HG03060 (cell line): ENCODE results near the gene TMEM178B.
"Not testable (repeated sequence)": the region's sequence is repeated elsewhere in the genome, so short reads cannot be mapped to it uniquely, and the experiment has no call there.

Experiments used
- ATAC-seq: cut with Tn5 transposase; IDR thresholded peaks from one replicate; pipeline ENCODE4 v1.9.1; 2021; ENCODE audit warnings: low read depth, moderate number of reproducible peaks; ENCODE audit not compliant: unreplicated experiment

The TMEM178B gene

DNA sequence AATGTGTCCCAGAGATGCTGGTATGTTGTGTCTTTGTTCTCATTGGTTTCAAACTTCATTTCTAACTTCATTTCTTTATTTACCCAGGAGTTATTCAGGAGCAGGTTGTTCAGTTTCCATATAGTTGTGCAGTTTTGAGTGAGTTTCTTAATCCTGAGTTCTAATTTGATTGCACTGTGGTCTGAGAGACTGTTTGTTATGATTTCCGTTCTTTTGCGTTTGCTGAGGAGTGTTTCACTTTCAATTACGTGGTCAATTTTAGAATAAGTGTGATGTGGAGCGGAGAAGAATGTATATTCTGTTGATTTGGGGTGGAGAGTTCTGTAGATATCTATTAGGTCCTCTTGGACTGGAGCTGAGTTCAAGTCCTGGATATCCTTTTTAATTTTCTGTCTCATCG is 103.3 kb downstream of the TMEM178B start:
- ATAC-seq: not testable (repeated sequence)

DNA sequence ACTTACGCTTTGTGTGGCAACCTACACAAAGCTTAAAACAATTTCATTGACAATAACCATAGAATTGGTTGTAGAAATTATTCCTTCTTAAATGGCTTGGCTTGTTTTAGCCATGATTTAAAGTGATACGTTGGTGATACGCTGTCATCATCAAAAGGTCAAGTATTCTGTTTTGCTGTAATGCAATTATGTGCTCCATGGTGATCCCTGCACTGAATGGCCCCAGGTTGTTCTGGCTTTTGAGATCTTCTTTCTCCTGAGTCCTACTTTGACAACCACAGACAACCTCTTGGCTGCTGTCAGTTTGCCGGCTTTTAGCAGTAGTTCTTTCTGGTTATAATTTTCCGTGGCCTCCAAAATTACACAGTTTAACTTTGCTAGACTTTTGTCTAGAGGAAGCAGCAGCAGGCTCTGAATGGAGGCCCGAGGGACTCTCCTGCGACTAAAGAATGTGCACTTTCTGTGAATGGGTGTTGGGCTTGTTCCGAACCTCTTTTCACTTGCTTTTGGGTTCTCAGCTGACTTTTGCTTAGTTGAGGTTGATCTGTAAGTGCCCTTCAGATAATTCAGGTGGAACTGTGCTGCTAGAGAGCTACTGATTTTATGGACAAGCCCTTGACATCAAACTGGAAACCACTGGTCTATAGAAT is 104.7 kb downstream of the TMEM178B start:
- no peak for ATAC-seq

DNA sequence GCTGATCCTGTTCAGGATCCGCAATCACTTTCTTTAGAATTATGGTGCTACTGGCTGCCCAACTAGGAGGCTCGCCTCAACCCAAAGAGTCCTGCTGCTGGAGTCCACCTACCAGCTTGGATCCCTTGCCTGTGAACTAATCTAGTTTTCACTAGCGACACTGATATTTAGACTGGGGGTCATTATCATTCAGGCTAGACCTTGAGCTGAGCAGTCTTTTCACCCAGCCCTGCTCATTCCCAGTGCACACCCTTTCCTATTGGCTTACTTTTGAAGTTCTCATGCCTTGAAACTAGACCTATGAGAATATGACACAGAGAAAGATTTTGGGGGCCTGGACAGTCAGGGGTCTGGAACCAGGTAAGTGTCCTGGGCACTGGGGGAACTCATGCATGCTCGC is 107.9 kb downstream of the TMEM178B start:
- no peak for ATAC-seq

DNA sequence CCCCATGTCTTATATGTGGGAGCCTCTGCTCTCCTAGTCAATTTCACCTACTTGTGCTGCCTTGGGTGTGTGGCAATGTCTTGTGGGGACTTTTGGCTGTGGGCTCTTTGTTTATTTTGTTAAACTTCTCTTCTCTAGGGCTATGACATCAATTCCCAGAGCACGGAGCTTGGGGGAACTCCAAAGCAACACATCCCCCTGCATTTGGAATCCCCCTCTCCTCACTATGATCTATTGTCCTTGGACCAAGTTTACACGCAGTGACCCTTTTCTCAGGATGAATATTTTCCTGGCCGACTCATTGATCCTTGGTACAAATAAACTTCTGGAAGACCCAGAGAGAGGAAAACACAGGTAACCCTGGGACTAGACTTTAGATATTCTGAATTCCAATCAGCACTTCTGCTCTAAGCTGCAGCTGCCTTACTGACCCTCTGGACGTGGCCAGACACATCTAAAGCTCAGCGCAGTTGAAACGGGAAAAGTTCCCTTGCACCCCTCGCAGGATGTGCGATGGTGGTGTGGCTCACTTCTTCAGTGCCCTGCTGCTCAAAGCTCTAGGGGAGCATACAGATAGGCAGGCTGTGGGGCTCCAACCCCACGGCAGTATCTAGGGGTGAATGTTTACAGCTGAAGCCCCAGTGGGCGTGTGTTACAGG is 110.8 kb downstream of the TMEM178B start:
- ATAC-seq: no peak

DNA sequence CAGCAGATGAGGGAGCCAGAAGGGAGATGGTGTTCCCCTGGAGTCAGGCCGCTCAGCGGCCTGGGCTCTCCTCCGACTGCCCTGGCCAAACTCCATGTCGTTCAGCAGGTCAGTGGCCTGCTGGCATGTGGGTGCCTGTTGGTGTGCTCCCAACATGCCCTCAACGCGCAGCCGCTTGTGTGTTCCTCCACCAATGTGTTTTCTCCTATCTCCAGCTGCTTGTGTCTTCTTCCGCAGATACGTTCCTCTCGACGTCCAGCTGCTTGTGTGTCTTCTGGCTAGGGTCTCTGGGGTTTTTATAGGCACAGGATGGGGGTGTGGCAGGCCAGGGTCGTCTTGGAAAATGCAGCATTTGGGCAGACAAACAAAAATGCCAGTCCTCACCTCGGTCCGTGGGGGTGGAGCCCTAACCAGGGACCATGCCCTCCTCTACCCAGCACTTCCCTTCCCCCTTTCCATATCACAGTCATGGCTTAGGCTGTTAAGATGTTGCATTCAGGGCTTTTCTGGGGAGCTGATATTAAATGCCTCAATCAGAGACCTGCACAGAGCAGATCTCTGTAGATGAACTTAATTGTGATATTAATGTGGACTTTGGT is 111.6 kb downstream of the TMEM178B start:
- no peak for ATAC-seq

DNA sequence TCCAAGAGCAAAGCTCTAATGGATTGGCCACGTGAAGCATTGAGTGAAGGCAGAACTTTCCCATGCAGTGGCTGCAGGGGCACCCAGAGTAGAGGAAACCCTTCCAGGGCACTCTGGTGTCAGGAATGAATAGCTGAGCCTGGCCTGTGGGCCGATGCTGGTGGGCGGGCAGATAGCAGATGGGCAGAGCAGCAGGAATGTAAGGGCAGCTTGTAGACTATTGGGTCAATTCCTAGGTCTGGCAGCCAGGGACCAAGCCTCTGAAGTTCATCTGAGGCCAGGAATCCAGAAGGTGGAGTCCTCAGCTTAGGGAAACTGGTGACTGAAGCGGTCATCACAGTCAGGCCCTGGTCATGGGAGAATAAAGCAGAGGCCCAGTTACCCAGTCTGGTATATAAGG is 115.4 kb downstream of the TMEM178B start:
- ATAC-seq: no peak

DNA sequence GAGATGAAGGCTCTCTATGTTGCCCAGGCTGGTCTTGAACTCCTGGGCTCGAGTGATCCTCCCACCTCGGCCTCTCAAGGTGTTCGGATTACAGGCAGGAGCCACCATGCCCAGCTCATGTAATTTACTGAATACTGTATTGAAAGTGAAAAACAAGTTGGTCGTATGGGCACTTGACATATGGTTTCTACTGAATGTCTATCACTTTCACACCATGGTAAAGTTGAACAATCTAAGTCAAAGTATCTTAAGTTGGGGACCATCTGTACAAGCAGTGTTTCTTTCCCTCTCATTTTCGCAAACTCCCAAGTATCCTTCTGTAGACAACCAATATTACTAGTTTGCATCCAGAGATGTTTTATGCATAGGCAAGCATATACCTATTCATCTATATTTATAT is 116.6 kb downstream of the TMEM178B start:
- no peak for ATAC-seq

DNA sequence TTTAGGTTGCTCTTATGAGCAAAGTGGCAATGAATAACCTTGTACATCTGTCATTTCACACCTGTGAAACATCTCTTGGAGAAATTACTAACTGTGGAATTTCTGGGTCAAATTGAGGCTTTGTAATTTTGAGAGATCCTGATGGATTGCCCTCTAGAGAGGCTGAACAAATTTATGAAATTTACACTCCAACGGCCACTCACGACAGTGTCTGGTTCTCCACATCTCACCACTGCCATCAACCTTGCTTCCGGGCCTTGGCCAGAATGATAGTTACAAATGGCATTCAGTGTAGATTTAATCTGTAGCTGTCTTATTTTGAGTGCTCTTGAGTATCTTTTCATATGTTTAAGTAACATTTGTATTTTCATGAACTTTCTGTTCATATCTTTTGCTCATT is 117.4 kb downstream of the TMEM178B start:
- no peak for ATAC-seq

DNA sequence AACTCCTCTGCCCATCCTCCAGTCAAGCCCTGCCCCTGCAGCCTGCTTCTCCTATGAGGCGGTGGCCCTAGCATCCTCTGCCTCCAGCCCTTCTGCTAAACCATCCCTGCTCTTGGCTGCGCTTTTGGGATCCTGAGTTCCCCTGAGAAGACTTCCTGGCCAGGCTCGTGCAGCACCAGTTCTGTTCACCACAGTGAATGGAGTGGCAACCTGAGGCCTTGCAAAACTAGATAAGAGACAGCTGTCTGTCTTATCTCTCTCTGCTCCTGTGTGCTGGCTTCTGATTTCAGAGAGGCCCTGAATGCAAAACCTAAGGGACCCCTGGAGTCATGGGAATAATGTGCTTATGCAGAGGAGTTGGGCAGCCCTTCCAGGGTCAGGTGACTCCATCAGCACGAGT is 119.2 kb downstream of the TMEM178B start:
- no peak for ATAC-seq

DNA sequence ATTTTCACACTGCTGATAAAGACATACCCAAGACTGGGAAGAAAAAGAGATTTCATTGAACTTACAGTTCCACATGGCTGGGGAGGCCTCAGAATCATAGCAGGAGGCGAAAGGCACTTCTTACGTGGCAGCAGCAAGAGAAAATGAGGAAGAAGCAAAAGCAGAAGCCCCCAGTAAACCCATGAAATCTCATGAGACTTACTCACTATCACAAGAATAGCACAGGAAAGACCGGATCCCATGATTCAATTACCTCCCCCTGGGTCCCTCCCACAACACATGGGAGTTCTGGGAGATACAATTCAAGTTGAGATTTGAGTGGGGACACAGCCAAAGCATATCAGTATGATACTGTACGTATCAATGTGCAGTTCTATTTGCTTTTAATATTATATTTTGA is 121.9 kb downstream of the TMEM178B start:
- ATAC-seq: not testable (repeated sequence)

DNA sequence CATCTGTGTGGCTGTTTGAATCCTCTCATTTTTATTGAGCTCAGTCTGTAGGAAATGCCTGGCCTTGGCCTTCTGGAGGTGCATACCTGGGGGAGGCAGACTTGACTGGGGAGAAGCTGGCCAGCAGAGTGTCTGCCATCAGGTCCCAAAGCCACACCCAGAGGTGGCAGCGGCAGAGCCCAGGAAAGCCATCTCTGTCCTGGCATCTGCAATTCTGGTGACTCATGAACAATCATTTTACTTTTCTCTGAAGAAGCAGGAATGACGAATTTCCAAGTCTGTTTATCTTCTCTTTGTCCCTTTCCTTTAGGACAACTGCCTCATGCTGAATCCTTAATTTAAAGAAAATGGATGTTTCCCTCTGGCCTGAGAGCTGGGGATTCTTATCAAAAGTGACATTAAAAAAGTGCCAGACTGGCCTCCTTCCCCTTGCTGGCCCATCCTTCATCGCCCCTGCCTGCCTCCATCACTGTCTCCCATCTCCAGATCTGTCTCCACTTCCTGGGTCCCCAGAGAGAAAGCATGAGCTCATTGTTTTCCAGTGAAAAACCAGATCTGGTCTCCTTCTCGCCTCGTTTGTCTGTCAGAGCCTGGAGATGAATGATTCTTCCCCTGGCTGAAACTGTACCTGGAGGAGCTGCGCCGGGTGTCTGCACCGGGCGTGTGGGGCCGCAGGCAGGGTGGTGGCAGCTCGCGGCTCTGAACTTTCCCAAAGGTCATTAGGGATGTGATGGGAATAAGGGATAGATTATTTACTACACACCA is 124.5 kb downstream of the TMEM178B start:
- no peak for ATAC-seq

DNA sequence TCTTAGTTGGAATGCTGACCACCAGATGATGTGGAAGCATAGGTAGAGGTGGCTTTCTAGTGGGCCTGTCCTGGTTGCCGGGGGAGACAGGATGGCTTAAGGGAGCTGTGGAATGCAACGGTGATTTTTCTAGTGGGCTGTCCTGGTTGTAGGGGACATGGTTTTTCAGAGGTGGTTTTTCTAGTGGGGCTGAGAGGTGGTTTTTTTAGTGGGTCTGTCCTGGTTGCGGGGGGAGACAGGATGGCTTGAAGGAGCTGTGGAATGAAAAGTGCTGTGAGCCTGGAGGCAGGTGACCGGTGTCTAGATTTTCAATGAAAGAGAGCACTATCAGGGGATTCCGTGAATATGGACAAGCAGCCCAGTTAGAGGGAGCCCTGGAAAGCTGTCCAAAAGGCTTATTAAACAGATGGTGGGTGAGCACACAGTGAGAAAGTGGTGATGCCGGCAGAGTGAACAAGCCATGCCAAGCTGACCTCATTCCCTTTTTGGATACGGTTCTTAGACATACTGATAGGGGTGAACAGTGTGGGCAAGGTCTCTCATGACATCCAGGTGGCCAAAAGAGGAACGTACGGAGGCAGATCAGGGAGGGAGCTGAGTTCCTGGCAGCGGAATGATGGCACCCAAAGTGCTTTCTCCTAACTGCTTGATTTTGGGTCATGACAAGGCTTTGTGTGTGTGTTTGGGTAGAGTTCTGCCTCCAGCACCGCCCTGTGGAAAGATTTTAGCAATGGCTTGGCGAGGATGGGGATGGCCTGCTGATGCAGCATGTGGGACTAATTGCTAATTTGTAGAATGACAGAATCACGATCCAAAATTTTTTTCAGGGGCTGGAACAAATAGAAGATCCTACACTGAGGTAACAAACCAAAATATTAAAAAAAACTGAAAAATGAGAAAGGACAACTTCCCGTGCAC is 126.6 kb downstream of the TMEM178B start:
- ATAC-seq: no peak

DNA sequence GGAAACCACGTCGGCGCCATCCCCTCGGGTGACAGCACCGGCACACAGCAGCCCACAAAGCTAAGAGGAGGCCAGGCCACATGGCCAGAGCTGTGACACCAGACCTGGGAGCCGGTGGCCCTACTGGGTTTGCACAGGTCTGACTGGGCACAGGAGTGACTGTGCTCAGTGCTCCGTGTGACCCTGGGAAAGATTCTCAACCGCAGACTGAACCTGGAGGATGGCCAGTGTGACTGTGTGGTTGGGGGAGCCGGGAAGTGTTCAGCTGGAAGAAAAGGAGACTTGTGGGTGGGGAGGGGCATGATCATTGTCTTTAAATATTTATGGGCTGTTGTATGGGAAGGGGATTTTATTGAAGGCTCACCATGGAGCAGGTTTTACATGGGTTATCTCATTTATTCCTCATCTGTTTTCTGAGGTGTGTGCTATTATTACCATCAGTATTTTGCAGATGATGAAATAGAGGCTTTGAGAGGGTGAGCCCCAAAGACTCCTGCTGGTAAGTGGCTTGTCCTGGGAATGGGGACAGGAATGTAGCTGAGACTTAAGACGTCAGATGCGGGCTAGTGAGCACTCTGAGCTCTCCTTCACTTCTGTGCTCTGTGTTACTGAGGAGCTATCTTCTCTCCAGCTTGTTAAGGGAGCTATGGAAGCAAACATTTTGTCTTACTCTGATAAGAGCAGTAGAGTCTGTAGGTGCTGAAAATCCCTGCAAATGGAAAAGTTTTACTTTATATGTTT is 127.5 kb downstream of the TMEM178B start:
- no peak for ATAC-seq

DNA sequence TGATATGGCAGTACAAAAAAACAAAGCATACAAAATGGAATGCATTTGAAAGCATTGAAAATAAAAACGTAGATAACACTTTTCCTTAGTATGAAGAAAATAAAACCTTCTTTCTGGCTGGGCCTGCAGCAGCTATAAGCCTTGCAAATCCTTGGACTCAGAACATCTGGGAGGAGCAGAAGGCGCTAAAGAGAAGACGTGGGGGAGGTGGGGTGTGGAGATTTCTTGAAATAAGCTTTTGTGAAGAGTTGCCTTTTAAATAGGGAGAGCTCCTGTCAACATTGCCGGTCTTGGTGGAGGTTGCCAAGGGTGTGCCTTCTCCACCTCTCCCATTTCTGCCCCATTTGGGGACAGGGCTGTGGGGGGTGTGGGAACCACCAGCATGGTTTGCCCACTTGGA is 128.7 kb downstream of the TMEM178B start:
- ATAC-seq: no peak

DNA sequence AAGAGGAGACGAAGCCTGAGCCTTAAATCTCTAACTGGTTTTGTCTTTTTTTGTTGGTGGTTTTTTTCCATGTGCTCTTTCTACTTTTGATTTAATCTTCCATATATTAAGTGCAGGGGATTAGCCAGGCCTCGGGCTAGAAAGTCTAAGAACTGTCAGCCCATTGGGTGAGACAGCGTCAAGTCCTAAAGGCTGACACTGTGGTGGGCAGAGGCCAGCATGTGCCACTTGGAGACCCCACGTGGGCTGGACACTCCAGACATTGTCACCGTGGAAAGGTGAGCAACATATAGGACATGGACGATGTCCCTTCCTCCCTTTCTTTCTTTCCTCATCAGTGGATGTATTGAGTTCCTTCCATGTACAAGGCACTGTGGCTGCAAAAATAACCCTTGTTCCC is 129.3 kb downstream of the TMEM178B start:
- ATAC-seq: no peak

DNA sequence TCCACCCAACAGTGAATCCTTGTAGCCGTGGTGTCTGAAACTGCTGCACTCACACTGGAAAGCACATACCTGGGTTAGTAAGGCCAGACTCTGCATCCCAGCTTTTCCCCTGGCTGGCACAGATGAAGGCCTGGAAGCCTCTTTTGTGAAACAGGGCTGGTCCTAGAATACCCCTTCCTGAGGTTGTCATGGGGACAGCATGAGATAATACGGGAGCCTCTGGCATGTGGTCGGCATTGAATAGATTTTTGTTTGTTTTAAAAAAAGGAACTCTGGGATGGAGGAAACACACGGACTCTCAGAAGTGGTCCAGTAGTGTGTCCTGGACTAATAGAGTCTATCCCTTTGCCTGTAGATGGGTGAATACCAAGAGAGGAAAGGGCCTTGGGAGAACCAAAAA is 129.7 kb downstream of the TMEM178B start:
- ATAC-seq: no peak

DNA sequence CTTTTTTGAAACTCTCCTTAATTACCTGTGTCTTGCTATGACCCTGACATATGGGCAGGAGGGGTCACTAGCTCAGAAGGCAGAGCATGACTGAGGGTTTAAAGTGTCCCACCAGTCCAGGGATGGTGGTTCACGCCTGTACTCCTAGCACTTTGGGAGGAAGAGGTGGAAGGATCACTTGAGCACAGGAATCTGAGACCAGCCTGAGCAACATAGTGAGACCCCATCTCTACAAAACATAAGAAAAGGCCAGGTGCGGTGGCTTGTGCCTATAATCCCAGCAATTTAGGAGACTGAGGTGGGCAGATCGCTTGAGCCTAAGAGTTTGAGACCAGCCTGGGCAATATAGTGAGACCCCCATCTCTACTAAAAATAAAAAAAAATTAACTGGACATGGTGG is 133.8 kb downstream of the TMEM178B start:
- ATAC-seq: no peak

DNA sequence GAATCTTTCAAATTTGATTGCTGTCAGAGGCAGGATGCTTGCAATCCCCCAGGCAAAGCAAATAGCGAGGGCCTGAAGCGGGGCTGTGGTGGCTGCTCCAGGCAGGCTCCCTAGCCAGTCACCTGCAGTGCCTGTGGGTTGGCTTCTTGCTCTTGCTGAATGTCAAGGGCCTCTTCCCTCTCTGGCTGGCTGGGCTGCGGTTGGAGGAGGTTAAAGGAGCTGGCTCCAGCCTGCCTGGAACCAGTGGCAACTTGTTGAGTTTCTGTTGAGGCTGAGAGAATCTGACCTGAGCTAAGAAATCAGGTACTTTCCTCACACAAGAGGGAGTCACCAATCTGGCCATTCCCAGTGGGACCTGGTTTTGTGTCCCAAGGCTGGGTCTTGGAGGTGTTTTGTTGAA is 134.7 kb downstream of the TMEM178B start:
- no peak for ATAC-seq

DNA sequence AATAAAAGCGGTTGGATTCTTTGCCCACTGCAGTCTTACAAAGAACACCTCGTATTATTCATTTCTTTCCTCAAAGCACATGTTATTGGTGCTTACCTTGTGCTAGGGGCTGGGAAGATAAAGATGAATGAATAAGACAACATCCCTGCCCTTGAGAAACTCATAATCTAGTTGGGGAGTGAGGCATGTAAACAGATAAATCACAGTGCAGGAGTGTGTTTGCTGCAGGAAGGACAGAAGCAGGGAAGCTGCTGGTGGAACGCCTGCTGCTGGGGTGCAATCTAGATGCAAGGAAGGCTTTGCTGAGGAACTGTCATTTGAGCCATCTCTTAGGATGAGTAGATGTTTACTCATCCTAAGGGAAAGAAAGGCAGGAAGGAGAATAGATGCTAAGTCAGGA is 135.6 kb downstream of the TMEM178B start:
- no peak for ATAC-seq

DNA sequence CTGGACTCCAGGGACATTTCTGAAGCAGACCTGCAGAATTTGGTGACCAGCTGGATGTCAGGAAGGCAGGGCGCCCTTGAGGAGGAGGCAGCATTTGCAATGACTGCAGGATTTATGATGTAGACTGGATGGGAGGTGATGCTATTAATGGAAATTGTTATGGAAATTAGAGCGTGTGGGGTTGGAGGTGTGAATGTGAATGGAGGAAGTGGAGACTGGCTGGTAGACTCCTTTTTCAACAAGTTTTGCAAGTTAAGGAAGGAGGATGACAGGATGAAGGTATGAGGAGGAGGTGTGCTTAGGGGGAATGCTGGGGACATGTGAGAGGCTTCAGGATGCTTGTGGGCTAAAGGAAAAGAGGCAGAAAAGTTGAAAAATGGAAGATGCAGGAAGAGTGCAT is 137.0 kb downstream of the TMEM178B start:
- ATAC-seq: no peak
